Measurements from ENCODE around the gene PDE4B. TPM values are rescaled to one million over a fixed set of nuclear protein-coding genes. Genes with fewer than 3 reads are reported as not detected.
A peak's percentile ranks its signal among the peaks of the same experiment; 100 is the strongest.

The PDE4B gene
- polyA plus RNA-seq, 6 donors from 2014 or later = 126 to 400 (median 150) TPM

- H3K27ac Mint-ChIP-seq = no peak overlapping the region
Measured at GRCh38 chr1:66248257-66248656, 455.6 kb downstream of the PDE4B start.

GRCh38 chr1:66248746-66249145 lies 456.1 kb downstream of the PDE4B start:
- no peak overlapping the region for H3K27ac Mint-ChIP-seq
- DNase-seq = no peak

More at GRCh38 chr1:66248257-66248656, 455.6 kb downstream of the PDE4B start:
- H3K9me3 Mint-ChIP-seq = no peaks in the 10 kb centered on the region
- peaks cover 0 to 2% (median 0%) of the 10 kb centered on the region in 3 donors for H3K4me1 Mint-ChIP-seq
- ATAC-seq (ENCODE audit: low read depth in 2 of 2) = no peak
- H3K4me3 Mint-ChIP-seq = no peak overlapping the region
- H3K36me3 Mint-ChIP-seq = no peaks in the 10 kb centered on the region
- H3K27me3 Mint-ChIP-seq = no peaks in the 10 kb centered on the region
- DNase-seq = no peak

GRCh38 chr1:66250075-66250474 lies 457.4 kb downstream of the PDE4B start:
- Mint-ChIP-seq H3K4me1 (peaks cover 13 to 18% (median 18%) of the 10 kb centered on the region in 3 donors), H3K27me3 (no peaks in the 10 kb centered on the region), H3K4me3 (no peak overlapping the region), H3K27ac (peak overlapping the region in 1 of 6 donors; percentile 19), H3K36me3 (no peaks in the 10 kb centered on the region), H3K9me3 (no peaks in the 10 kb centered on the region)
- DNase-seq (no peak), ATAC-seq (ENCODE audit: low read depth in 2 of 2) (no peak)

More at GRCh38 chr1:66248746-66249145, 456.1 kb downstream of the PDE4B start:
- H3K27me3 Mint-ChIP-seq = no peaks in the 10 kb centered on the region
- ATAC-seq (ENCODE audit: low read depth in 2 of 2) = no peak
- no peak overlapping the region for H3K4me3 Mint-ChIP-seq
- no peaks in the 10 kb centered on the region for H3K9me3 Mint-ChIP-seq
- H3K4me1 Mint-ChIP-seq = peaks cover under 1 to 6% (median 5%) of the 10 kb centered on the region in 3 donors
- no peaks in the 10 kb centered on the region for H3K36me3 Mint-ChIP-seq

GRCh38 chr1:66250478-66250877 lies 457.8 kb downstream of the PDE4B start:
- H3K36me3 Mint-ChIP-seq = no peaks in the 10 kb centered on the region

GRCh38 chr1:66251546-66251945 lies 458.9 kb downstream of the PDE4B start:
- H3K4me1 Mint-ChIP-seq = peaks cover 13 to 24% (median 18%) of the 10 kb centered on the region in 3 donors
- H3K9me3 Mint-ChIP-seq = no peaks in the 10 kb centered on the region
- peak overlapping the region in 3 of 6 donors; percentile 1 to 23 (median 2) for H3K27ac Mint-ChIP-seq
- no peaks in the 10 kb centered on the region for H3K27me3 Mint-ChIP-seq
- DNase-seq (no peak), ATAC-seq (ENCODE audit: low read depth in 2 of 2) (no peak)
- no peaks in the 10 kb centered on the region for H3K36me3 Mint-ChIP-seq
- H3K4me3 Mint-ChIP-seq = no peak overlapping the region

More at GRCh38 chr1:66250478-66250877, 457.8 kb downstream of the PDE4B start:
- H3K4me3 Mint-ChIP-seq = no peak overlapping the region
- ATAC-seq (ENCODE audit: low read depth in 2 of 2) (no peak), DNase-seq (no peak)
- no peaks in the 10 kb centered on the region for H3K9me3 Mint-ChIP-seq
- no peak overlapping the region for H3K27ac Mint-ChIP-seq
- H3K4me1 Mint-ChIP-seq = peaks cover 13 to 22% (median 18%) of the 10 kb centered on the region in 3 donors
- no peaks in the 10 kb centered on the region for H3K27me3 Mint-ChIP-seq

- Mint-ChIP-seq H3K4me3 (peak overlapping the region in 1 of 8 donors; percentile 31), H3K27ac (peak overlapping the region in 3 of 6 donors; percentile 17 to 87 (median 78)), H3K27me3 (no peaks in the 10 kb centered on the region), H3K4me1 (peaks cover 13 to 24% (median 18%) of the 10 kb centered on the region in 3 donors), H3K9me3 (no peaks in the 10 kb centered on the region), H3K36me3 (no peaks in the 10 kb centered on the region)
- ATAC-seq (ENCODE audit: low read depth in 2 of 2) = peak; percentile 73 to 75
- DNase-seq = peak; percentile 48
Measured at GRCh38 chr1:66253330-66253921, 460.7 kb downstream of the PDE4B start.

GRCh38 chr1:66254785-66255184 lies 462.1 kb downstream of the PDE4B start:
- Mint-ChIP-seq H3K36me3 (no peaks in the 10 kb centered on the region), H3K27ac (peak overlapping the region; percentile 78 to 89 (median 88)), H3K27me3 (no peaks in the 10 kb centered on the region), H3K4me1 (peaks cover 13 to 24% (median 18%) of the 10 kb centered on the region in 3 donors), H3K4me3 (peak overlapping the region in 2 of 8 donors; percentile 1 to 28), H3K9me3 (no peaks in the 10 kb centered on the region)
- DNase-seq = no peak
- no peak for ATAC-seq (ENCODE audit: low read depth in 2 of 2)

GRCh38 chr1:66256629-66257572 lies 464.2 kb downstream of the PDE4B start:
- Mint-ChIP-seq H3K4me1 (peaks cover 13 to 34% (median 18%) of the 10 kb centered on the region in 3 donors), H3K36me3 (no peaks in the 10 kb centered on the region), H3K27ac (peak overlapping the region in 4 of 6 donors; percentile 25 to 87 (median 57)), H3K9me3 (no peaks in the 10 kb centered on the region), H3K4me3 (no peak overlapping the region), H3K27me3 (no peaks in the 10 kb centered on the region)
- DNase-seq = no peak
- no peak for ATAC-seq (ENCODE audit: low read depth in 2 of 2)

- DNase-seq (no peak), ATAC-seq (ENCODE audit: low read depth in 2 of 2) (no peak)
- H3K36me3 Mint-ChIP-seq = no peaks in the 10 kb centered on the region
- H3K27ac Mint-ChIP-seq = peak overlapping the region in 2 of 6 donors; percentile 12 to 67
- peaks cover 18 to 35% (median 21%) of the 10 kb centered on the region in 3 donors for H3K4me1 Mint-ChIP-seq
- no peaks in the 10 kb centered on the region for H3K27me3 Mint-ChIP-seq
- no peak overlapping the region for H3K4me3 Mint-ChIP-seq
- peaks cover 0 to 2% (median 0%) of the 10 kb centered on the region in 7 donors for H3K9me3 Mint-ChIP-seq
Measured at GRCh38 chr1:66258404-66259105, 465.9 kb downstream of the PDE4B start.

GRCh38 chr1:66261364-66261763 lies 468.7 kb downstream of the PDE4B start:
- Mint-ChIP-seq H3K4me1 (peaks cover 8 to 27% (median 18%) of the 10 kb centered on the region in 3 donors), H3K4me3 (no peak overlapping the region), H3K9me3 (peaks cover 0 to 2% (median 0%) of the 10 kb centered on the region in 7 donors), H3K27me3 (no peaks in the 10 kb centered on the region), H3K36me3 (no peaks in the 10 kb centered on the region), H3K27ac (peak overlapping the region in 2 of 6 donors; percentile 9 to 21)
- ATAC-seq (ENCODE audit: low read depth in 2 of 2) = no peak
- DNase-seq = no peak

GRCh38 chr1:66262208-66262963 lies 469.7 kb downstream of the PDE4B start:
- DNase-seq (no peak), ATAC-seq (ENCODE audit: low read depth in 2 of 2) (no peak)
- peaks cover 0 to 2% (median 0%) of the 10 kb centered on the region in 7 donors for H3K9me3 Mint-ChIP-seq
- no peaks in the 10 kb centered on the region for H3K27me3 Mint-ChIP-seq
- no peaks in the 10 kb centered on the region for H3K36me3 Mint-ChIP-seq
- no peak overlapping the region for H3K4me3 Mint-ChIP-seq
- H3K27ac Mint-ChIP-seq = peak overlapping the region in 1 of 6 donors; percentile 13
- peaks cover 8 to 31% (median 18%) of the 10 kb centered on the region in 3 donors for H3K4me1 Mint-ChIP-seq

- H3K27me3 Mint-ChIP-seq = no peaks in the 10 kb centered on the region
- no peak for ATAC-seq (ENCODE audit: low read depth in 2 of 2)
- no peak overlapping the region for H3K4me3 Mint-ChIP-seq
- H3K9me3 Mint-ChIP-seq = peaks cover 0 to 2% (median 0%) of the 10 kb centered on the region in 7 donors
- no peaks in the 10 kb centered on the region for H3K36me3 Mint-ChIP-seq
- DNase-seq = no peak
- H3K27ac Mint-ChIP-seq = peak overlapping the region in 2 of 6 donors; percentile 4 to 56
- H3K4me1 Mint-ChIP-seq = peaks cover 8 to 31% (median 18%) of the 10 kb centered on the region in 3 donors
Measured at GRCh38 chr1:66265268-66265667, 472.6 kb downstream of the PDE4B start.

Data from naive B cell (primary cell).